ENCODE measurements around the gene CYTH1.

Gene CYTH1

DNA sequence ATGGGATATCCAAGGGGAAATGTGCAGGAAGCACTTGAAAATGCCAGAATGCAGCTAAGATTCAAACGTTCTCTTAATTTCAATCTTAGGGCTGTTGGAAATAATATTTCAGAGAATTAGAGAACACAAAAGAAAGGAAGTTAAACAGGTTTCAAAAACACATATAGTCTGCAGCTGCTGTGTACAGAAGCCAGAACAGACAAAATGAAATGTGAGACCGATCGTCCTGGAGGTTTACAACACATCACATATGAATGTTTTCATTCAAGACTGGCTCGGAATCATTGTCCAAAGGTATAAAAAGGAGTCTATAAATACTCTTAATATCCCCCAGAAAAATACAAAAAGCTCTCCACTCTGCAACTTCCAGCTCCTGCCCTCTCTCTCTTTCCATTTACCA lies 14.3 kb downstream of the CYTH1 start:
- TF ChIP-seq, protein P1, sequence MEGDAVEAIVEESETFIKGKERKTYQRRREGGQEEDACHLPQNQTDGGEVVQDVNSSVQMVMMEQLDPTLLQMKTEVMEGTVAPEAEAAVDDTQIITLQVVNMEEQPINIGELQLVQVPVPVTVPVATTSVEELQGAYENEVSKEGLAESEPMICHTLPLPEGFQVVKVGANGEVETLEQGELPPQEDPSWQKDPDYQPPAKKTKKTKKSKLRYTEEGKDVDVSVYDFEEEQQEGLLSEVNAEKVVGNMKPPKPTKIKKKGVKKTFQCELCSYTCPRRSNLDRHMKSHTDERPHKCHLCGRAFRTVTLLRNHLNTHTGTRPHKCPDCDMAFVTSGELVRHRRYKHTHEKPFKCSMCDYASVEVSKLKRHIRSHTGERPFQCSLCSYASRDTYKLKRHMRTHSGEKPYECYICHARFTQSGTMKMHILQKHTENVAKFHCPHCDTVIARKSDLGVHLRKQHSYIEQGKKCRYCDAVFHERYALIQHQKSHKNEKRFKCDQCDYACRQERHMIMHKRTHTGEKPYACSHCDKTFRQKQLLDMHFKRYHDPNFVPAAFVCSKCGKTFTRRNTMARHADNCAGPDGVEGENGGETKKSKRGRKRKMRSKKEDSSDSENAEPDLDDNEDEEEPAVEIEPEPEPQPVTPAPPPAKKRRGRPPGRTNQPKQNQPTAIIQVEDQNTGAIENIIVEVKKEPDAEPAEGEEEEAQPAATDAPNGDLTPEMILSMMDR (IDR thresholded peaks at IDR 0.05; ENCODE audit: poor library complexity, severe bottlenecking): no peak
- no peak overlapping the region for H3K4me3 ChIP-seq (ENCODE audit: severe bottlenecking)
- no peaks in the 10 kb centered on the region for H3K36me3 ChIP-seq (ENCODE audit: low read depth)
- no peak overlapping the region for H3K27ac ChIP-seq (ENCODE audit: poor library complexity, severe bottlenecking)
- H3K27me3 ChIP-seq (ENCODE audit: insufficient read depth, poor library complexity, severe bottlenecking): no peaks in the 10 kb centered on the region
- ATAC-seq (ENCODE audit: low read depth) (no peak), DNase-seq (ENCODE audit: low spot score) (no peak)
- H3K9me3 ChIP-seq (ENCODE audit: severe bottlenecking): no peaks in the 10 kb centered on the region
- peaks cover 19% of the 10 kb centered on the region for H3K4me1 ChIP-seq (ENCODE audit: insufficient read depth, poor library complexity, severe bottlenecking)

DNA sequence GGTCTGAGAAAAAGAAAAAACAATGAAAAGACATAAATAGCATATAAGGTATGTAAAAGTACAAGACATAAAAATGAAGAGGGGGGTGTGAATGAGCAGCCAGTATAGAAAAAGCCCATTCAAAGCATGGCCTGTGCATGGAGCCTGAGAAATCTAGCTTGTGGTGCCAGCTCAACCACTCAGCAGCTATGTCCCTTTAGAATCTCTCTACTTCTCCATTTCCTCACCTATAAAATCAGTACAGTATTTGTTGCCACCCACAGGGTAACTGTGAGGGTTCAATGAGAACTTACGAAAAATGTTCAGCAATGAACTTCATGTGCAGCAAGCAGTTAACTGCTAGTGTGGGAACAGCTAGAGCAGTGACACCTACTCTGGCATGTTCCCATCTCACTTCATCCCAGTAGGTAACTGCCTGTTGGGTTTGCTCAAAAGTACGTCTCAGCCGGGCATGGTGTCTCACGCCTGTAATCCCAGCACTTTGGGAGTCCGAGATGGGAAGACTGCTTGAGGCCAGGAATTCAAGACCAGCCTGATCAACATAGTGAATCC lies 15.3 kb downstream of the CYTH1 start:
- no peaks in the 10 kb centered on the region for H3K9me3 ChIP-seq (ENCODE audit: severe bottlenecking)
- H3K27me3 ChIP-seq (ENCODE audit: insufficient read depth, poor library complexity, severe bottlenecking): no peaks in the 10 kb centered on the region
- DNase-seq (ENCODE audit: low spot score) (no peak), ATAC-seq (ENCODE audit: low read depth) (no peak)
- H3K4me1 ChIP-seq (ENCODE audit: insufficient read depth, poor library complexity, severe bottlenecking): peaks cover 19% of the 10 kb centered on the region
- no peak overlapping the region for H3K4me3 ChIP-seq (ENCODE audit: severe bottlenecking)
- TF ChIP-seq, protein P1 (IDR thresholded peaks at IDR 0.05; ENCODE audit: poor library complexity, severe bottlenecking): no peak
- no peaks in the 10 kb centered on the region for H3K36me3 ChIP-seq (ENCODE audit: low read depth)
- H3K27ac ChIP-seq (ENCODE audit: poor library complexity, severe bottlenecking): no peak overlapping the region

DNA sequence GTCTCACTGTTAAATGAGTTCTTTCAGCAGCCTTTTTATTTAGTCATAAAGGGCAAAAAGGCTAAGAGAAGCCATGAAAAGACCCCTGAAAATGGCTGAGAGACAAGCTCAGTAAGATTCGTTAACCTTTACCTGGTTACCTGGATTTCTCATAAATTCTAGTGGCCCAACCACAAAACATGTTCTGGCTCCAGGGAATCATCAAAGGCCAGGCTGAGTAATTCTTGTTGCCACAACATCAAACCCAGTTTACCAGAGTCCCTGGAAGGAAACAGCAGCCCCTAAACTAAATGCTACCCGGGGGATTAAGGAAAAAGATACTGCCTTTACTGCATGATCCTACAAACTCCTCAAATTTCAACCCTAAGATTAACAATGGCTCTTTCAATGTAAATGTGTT lies 15.8 kb downstream of the CYTH1 start:
- Histone ChIP-seq H3K27ac (ENCODE audit: poor library complexity, severe bottlenecking) (no peak overlapping the region), H3K27me3 (ENCODE audit: insufficient read depth, poor library complexity, severe bottlenecking) (no peaks in the 10 kb centered on the region), H3K4me3 (ENCODE audit: severe bottlenecking) (no peak overlapping the region), H3K36me3 (ENCODE audit: low read depth) (no peaks in the 10 kb centered on the region), H3K4me1 (ENCODE audit: insufficient read depth, poor library complexity, severe bottlenecking) (peaks cover 19% of the 10 kb centered on the region), H3K9me3 (ENCODE audit: severe bottlenecking) (no peaks in the 10 kb centered on the region)
- TF ChIP-seq, protein P1 (IDR thresholded peaks at IDR 0.05; ENCODE audit: poor library complexity, severe bottlenecking): no peak
- DNase-seq (ENCODE audit: low spot score): no peak
- peak; percentile 66; the same call in 2 of the 3 replicates for ATAC-seq (ENCODE audit: low read depth)

DNA sequence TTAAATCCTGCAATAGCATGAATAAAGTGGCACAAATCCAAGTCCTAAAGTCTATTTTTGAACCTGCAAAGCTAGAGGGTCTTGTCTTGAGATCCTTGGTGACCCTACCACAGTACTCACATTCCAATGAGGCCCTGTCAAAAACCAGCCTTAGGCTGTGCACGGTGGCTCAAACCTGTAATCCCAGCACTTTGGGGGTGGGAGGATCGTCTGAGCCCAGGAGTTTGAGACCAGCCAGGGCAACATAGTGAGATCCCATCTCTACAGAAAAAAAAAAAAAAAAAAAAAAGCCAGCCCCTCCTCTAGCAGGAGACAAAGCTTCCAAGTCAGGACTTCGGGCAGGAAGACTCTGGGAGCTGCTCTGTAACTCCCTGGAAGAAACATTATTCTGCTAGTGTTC lies 16.3 kb downstream of the CYTH1 start:
- TF ChIP-seq, protein P1 (IDR thresholded peaks at IDR 0.05; ENCODE audit: poor library complexity, severe bottlenecking): no peak
- Histone ChIP-seq H3K27ac (ENCODE audit: poor library complexity, severe bottlenecking) (no peak overlapping the region), H3K4me1 (ENCODE audit: insufficient read depth, poor library complexity, severe bottlenecking) (peaks cover 19% of the 10 kb centered on the region), H3K27me3 (ENCODE audit: insufficient read depth, poor library complexity, severe bottlenecking) (no peaks in the 10 kb centered on the region), H3K36me3 (ENCODE audit: low read depth) (no peaks in the 10 kb centered on the region), H3K9me3 (ENCODE audit: severe bottlenecking) (no peaks in the 10 kb centered on the region), H3K4me3 (ENCODE audit: severe bottlenecking) (no peak overlapping the region)
- ATAC-seq (ENCODE audit: low read depth) (no peak), DNase-seq (ENCODE audit: low spot score) (no peak)

DNA sequence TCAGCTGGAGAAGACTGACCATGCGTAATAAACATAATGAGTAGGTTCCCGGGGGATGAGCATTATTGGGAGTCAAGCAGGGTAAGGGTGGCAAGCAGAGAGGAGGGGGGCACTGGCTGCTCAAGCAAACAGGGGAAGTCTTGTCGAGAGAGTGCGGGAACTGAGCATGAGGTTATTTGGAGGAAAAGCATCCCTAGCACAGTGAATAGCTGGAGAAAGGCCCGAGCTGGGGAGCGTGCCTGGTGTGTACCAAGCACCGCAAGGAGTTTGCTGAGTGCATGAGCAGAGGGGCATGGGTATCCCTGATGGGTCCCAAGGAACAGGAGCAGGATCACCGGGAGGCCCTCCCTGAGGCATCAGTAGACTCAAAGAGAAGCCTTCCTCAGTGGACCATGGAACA lies 17.2 kb downstream of the CYTH1 start:
- Histone ChIP-seq H3K9me3 (ENCODE audit: severe bottlenecking) (no peaks in the 10 kb centered on the region), H3K4me1 (ENCODE audit: insufficient read depth, poor library complexity, severe bottlenecking) (peaks cover 19% of the 10 kb centered on the region), H3K27me3 (ENCODE audit: insufficient read depth, poor library complexity, severe bottlenecking) (no peaks in the 10 kb centered on the region), H3K4me3 (ENCODE audit: severe bottlenecking) (no peak overlapping the region), H3K27ac (ENCODE audit: poor library complexity, severe bottlenecking) (no peak overlapping the region), H3K36me3 (ENCODE audit: low read depth) (no peaks in the 10 kb centered on the region)
- DNase-seq (ENCODE audit: low spot score) (no peak), ATAC-seq (ENCODE audit: low read depth) (no peak)
- TF ChIP-seq, protein P1 (IDR thresholded peaks at IDR 0.05; ENCODE audit: poor library complexity, severe bottlenecking): no peak

All from RWPE2 (cell line).